ENCODE results near the gene LHB.
"Not testable (repeated sequence)": the region's sequence is repeated elsewhere in the genome, so short reads cannot be mapped to it uniquely, and the experiment has no call there.

Gene LHB

GRCh38 chr19:49022116-49022515, 5.2 kb upstream of the LHB start:
- TF ChIP-seq, protein P1, sequence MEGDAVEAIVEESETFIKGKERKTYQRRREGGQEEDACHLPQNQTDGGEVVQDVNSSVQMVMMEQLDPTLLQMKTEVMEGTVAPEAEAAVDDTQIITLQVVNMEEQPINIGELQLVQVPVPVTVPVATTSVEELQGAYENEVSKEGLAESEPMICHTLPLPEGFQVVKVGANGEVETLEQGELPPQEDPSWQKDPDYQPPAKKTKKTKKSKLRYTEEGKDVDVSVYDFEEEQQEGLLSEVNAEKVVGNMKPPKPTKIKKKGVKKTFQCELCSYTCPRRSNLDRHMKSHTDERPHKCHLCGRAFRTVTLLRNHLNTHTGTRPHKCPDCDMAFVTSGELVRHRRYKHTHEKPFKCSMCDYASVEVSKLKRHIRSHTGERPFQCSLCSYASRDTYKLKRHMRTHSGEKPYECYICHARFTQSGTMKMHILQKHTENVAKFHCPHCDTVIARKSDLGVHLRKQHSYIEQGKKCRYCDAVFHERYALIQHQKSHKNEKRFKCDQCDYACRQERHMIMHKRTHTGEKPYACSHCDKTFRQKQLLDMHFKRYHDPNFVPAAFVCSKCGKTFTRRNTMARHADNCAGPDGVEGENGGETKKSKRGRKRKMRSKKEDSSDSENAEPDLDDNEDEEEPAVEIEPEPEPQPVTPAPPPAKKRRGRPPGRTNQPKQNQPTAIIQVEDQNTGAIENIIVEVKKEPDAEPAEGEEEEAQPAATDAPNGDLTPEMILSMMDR (IDR thresholded peaks at IDR 0.05; ENCODE audit: low read depth, low read length, missing control alignments) = no peak
- no peak for DNase-seq (ENCODE audit: low read depth)
- in situ Hi-C loops (cut with HindIII; ENCODE audit: low sequenced_read_pairs) = no loop called here
- H3K4me3 ChIP-seq (ENCODE audit: low read depth, low read length) = no peak overlapping the region

DNA sequence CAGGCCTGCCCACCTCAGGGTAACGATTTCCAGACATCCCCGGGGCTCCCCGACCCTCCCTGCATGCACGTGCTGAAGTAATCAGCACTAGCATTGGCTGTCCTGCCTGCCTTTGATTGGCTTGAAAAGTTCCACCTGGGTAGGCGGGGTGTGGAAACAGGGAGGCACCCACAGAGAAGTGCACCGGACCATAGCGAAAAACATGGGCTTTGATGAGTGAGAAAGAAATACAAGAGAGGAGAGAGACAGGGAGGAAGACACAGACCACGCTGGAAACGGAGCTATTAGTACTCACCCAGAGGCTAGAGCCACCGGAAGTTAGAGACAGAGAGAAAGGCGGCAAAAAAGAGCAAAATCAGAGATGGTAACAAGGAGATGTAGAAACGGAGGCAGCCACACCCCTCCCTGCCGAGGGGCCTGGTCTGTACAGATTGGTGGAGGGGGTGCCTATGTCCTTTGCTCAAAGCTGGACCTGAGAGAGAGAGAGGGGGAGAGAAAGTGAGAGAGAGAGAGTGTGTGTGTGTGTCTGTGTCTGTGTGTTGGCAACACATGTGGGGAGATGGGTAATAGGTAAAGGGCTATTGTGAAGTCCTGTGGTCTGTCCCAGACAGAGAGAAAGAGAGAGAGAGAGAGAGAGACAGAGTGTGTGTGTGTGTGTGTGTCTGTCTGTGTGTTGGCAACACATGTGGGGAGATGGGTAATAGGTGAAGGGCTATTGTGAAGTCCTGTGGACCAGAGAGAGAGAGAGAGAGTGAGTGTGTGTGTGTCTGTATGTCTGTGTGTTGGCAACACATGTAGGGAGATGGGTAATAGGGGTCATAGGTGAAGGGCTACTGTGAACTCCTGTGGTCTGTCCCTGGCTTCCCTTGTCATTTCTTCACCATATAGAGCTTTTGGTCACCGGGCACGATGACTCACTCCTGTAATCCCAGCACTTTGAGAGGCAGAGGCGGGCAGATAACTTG, 4.3 kb upstream of the LHB start:
- no peak for DNase-seq (ENCODE audit: low read depth)

DNA sequence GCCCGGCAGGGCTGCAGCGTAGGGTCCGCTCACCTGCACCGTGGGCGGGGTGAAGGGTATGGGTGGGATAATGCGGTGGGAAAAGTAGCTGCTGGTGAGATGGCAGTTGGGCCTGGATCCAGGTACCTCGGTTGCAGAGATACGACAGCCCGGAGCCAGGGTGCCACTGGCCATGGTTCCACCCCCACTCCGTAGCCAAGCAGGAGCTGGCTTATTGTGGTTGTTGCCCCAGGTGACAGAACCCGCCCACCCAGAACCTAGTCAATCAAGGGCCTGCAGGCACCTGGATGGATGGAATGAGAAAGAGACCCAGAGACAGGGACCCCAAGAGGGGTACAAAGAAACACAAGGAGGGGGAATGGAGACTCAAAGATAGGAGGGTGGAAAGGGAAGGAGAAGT, 3.5 kb upstream of the LHB start:
- in situ Hi-C loops (cut with HindIII; ENCODE audit: low sequenced_read_pairs) = no loop called here
- TF ChIP-seq, protein P1 (IDR thresholded peaks at IDR 0.05; ENCODE audit: low read depth, low read length, missing control alignments) = no peak
- no peak for DNase-seq (ENCODE audit: low read depth)
- no peak overlapping the region for H3K4me3 ChIP-seq (ENCODE audit: low read depth, low read length)

More for the DNA sequence above, 4.3 kb upstream of the LHB start:
- in situ Hi-C loops (cut with HindIII; ENCODE audit: low sequenced_read_pairs) = no loop called here
- no peak overlapping the region for H3K4me3 ChIP-seq (ENCODE audit: low read depth, low read length)
- TF ChIP-seq, protein P1 (IDR thresholded peaks at IDR 0.05; ENCODE audit: low read depth, low read length, missing control alignments) = no peak

DNA sequence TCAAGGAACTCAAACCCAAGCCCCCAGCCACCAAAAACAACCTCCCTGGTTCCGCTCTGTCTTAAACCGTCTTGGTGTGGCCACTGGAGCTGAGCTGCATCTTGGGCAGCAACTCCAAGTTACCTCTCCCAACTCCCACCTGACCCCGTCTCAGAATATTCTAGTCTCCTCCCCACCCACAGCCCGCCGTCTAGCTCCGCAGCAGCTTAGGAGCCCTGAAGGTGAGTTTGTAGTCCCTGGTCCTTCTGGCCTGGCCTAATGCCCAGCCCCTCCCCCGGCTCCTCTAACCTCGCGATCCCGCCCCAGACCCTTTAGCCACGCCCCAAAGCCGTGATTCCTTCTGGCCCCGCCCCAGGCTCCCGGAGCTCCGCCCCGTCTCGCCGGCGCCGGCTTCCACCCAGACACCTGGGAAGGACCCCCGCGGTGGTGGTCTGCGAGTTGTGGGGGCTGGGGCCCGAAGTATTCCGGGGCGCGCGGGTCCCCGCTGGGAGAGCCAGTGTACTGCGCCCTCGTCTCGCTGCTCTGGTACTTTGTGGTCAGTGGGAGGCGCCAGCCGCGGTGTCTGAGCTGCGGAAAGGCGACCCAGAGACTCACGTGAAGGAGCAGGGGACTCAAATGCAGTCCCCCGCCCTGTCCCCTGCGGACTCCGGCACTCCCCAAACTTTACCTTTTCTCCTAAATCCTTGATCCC, 2.5 kb upstream of the LHB start:
- H3K4me3 ChIP-seq (ENCODE audit: low read depth, low read length) = peak overlapping the region; percentile 29
- in situ Hi-C loops (cut with HindIII; ENCODE audit: low sequenced_read_pairs) = no loop called here
- no peak for DNase-seq (ENCODE audit: low read depth)
- TF ChIP-seq, protein P1 (IDR thresholded peaks at IDR 0.05; ENCODE audit: low read depth, low read length, missing control alignments) = peak; percentile 9

DNA sequence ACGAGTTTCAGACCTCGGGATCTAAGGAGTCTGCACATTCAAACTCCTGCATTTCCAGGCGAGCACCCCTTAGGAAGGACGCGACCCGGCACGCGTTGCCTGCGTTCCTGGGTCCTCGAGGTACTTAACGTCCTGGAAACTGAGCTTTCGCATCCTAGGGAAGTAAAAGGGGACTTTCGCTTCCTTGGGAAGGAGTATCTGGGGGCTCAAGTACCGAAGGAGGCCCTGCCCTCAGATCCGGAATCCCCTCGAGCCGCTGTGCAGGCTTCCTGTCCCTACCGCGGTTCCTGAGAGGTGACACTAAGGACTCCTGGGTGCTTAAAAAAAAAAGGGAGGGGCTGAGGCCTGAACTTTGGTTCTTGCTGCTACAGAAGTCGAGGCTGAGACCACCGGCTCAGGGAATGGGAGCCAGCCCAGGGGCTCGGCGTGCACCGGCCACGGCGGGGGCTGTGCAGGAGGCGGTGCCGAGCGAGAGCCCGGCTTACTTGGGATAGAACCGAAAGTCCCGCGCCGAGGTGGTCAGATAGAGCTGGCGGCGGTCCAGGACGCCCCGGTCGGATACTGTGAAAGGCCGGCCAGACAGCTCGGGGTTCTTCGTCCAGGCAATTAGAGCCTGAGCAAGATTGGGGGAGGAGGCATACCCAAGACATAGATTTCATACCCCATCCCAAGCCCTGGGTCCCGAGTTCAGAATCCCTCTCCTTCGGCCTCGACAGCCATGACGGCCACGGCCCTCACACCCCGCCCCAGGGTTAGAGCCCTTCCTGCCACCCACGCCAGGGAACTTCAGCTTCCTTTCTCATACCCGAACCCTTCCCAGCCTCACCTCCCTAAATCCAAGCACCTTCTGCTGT, 1.7 kb upstream of the LHB start:
- DNase-seq (ENCODE audit: low read depth); in situ Hi-C loops (cut with HindIII; ENCODE audit: low sequenced_read_pairs): not testable (repeated sequence)
- H3K4me3 ChIP-seq (ENCODE audit: low read depth, low read length) = peak overlapping the region; percentile 39

DNA sequence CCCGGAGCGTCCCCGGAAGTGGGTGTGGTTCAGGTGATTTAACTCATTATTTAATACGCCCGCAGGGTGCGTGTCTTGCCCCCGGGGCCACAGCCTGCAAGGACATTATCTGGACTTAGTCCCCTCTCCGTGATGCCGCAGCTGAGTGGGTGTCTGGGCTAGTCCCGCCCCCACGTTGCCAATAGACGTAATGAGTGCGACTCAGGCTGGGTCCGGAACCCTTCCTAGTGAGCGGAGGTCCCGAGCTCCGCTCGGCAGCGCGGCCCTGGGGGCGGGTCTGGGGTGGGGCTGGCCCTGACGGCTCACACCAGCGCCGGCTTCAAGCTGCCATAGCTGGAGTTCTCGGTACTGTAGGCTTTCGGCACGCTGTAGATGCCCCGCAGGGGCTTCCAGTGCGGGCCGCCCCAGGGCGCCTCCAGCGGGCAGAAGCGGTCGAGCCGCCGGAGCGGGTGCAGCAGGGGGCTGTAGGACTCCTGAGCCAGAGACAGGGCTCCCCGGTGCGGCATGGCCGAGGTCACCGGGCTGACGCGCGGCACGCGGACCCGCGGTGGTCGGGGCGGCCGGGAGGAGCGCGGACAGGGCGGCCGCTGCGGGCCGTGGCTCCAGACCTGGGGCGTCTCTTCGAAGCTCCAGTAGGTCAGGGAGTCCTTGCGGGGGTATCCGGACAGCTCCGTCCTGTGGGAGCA, 918 bp upstream of the LHB start:
- TF ChIP-seq, protein P1 (IDR thresholded peaks at IDR 0.05; ENCODE audit: low read depth, low read length, missing control alignments) = peak; percentile 42
- no peak for DNase-seq (ENCODE audit: low read depth)
- H3K4me3 ChIP-seq (ENCODE audit: low read depth, low read length) = peak overlapping the region; percentile 39
- in situ Hi-C loops (cut with HindIII; ENCODE audit: low sequenced_read_pairs) = no loop called here

Measured in astrocyte of the cerebellum (primary cell).